GM12801 (cell line): Measurements from ENCODE around the gene IFI27.

ENCODE experiments used
- TF ChIP-seq, protein P1 (sequence below): IDR thresholded peaks from one replicate; pipeline ENCODE4 v1.5.1; 2011; ENCODE audit warnings: control low read depth; ENCODE audit not compliant: insufficient read length; ENCODE audit errors: extremely low read depth

IFI27 gene

DNA sequence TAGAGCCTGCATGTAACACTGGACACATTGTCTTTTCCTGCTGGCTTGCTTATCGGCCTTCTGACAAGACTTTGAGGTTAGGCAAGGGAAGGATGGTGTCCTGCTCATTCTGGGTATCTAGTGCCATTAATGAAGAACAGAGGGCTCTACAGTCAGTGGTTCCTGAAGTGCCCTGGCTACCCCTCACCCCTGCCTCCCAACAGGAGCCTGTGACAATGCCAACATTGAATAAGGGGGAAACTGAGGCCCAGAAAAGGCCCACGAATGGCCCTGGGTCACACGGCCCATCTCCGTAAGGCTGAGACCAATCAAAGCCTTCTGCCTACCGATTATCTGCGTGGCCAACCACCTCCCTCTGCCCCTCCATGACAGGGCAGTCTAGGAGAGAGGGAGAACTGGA lies 16.8 kb downstream of the IFI27 start:
- TF ChIP-seq, protein P1, sequence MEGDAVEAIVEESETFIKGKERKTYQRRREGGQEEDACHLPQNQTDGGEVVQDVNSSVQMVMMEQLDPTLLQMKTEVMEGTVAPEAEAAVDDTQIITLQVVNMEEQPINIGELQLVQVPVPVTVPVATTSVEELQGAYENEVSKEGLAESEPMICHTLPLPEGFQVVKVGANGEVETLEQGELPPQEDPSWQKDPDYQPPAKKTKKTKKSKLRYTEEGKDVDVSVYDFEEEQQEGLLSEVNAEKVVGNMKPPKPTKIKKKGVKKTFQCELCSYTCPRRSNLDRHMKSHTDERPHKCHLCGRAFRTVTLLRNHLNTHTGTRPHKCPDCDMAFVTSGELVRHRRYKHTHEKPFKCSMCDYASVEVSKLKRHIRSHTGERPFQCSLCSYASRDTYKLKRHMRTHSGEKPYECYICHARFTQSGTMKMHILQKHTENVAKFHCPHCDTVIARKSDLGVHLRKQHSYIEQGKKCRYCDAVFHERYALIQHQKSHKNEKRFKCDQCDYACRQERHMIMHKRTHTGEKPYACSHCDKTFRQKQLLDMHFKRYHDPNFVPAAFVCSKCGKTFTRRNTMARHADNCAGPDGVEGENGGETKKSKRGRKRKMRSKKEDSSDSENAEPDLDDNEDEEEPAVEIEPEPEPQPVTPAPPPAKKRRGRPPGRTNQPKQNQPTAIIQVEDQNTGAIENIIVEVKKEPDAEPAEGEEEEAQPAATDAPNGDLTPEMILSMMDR = no peak

DNA sequence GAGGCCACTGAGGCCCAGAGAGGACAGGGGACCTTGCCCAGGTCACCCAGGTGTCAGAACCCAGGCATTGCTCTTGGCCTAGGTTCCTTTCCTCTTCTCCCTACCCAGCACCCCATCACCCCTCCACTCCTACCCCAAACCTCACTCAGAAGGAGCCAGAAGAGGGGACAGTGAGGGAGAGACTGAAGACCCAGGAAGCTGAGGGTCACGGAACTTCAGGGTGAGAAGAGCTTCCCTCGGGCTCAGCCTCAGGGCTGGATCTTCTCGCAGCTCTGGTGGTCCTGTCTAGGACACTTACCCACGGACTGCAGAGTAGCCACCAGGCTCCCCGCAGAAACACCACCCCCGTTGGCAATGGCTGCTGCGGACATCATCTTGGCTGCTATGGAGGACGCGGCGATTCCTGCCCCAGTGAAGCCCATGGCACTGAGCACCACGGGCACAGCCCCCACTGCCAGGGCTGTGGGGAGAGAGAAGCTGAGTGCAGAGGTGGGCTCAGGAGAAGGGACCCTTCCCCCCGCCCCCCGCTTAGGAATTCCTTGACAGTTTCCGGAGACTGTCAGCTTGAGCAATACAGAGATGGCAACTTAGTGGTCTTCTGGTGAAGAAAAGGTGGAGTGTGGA lies 17.8 kb downstream of the IFI27 start:
- TF ChIP-seq, protein P1 = no peak

DNA sequence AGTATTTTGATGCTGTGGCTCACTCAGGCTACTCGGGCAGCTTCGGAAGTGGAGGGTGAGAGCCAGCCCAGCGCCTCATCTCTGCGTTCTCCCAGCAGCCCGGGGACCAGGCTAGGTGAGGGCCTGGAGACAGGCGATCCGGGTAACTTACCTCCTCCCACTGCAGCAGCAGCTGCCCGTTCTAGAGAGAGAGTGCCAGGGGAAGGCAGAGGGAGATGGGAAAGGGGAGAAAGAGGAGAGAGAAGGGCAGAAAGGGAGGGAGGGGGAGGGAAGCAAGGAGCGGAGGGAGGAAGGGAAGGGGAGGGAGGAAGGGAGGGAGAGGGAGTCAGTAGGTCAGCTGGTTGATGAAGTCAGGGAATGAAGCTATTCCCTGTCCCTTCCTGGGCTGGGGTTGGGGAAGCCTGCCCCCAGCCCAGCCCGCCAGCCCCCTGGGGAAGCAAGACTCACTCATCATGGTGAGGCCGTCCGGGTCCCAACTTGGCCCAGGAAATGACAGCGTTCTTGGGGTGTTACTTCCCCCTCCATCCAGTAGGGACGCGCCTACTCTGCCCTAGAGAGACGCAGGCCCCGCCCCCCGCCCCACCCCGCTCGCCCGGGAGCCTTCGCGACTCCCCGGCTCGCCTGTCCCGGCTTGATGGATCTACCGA lies 18.7 kb downstream of the IFI27 start, which contains the start of gene IFI27L2:
IFI27L2 (minus strand) TSS at position 494 of the 647 bp plus-strand sequence; CDS start at position 454, 40 bp downstream.
- TF ChIP-seq, protein P1 = no peak

DNA sequence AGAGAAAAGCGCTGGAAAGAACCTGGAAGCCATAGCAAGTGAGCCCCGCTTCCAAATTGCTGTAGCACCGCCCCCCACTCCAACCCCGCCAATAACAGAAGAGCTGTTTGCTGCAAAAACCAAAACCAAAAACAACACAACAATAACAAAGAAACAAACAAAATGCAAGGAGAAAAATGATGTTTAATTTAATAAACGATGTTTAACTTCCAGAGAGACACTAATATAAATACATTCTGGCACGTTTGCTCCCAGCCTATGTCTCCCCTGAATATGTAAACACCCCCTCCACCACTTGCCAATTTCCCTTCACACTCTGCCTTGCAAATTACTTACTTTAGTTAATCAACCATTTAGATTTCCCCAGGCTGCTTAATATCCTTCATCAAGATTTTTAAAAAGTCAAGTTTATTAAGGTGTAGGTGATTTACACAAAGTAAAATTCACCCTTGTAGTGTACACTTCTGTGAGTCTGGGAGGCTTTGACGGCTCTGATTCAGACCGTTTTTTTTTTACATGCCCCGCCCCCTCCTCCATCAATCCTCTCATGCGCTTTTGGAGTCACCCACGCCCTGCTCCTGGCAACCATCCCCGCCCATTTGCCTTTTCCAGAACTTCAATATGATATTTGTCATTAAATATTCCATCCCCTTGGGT lies 19.4 kb downstream of the IFI27 start:
- TF ChIP-seq, protein P1 = no peak

DNA sequence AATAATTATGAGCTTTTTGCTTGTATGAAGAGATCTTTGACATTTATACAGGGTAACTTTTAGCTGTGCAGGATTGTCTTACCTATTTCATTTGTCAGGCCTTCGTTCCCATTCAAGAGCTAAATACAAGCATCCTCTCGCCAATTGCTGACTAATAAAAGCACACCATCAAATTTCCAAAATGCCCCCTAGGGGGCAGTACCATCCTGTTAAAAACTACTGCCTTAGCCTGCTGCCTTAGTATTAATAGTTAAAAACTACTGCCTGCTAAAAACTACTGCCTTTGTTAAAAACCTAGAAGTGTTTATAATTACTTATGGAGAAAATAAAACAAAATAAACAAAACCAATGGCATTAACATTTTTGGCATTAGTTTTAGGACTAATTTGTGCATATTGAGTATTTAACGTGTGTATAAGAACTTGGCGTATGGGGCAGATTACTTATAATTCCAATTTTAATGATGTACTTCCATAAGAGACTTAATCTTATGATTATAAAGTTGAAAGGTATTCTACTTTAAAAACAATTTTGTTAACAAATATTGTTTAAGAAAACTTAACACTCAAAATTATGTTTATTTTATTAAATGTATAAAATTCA lies 21.9 kb downstream of the IFI27 start:
- TF ChIP-seq, protein P1 = no peak

DNA sequence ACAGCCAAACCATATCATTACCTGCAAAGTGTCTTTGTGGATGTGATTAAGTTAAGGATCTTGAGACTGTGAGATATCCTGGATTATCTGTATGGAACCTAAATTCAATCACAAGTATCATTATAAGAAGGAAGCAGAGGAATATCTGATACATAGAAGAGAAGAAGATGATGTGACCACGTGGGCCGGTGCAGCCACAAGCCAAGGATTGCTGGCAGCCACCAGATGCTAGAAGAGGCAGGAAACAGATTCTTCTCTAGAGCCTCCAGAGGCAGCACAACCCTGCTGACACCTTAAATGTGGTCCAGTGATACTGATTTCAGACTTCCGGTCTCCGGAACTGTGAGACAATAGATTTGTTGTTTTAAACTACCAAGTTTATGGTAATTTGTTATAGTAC lies 24.9 kb downstream of the IFI27 start:
- TF ChIP-seq, protein P1 = no peak
